Neuronal stem cell (in vitro differentiated cells): ENCODE data around the gene UBASH3B.
"Not testable (repeated sequence)": the region's sequence is repeated elsewhere in the genome, so short reads cannot be mapped to it uniquely, and the experiment has no call there.

Experiments used
- DNase-seq: peaks from one replicate; pipeline ENCODE4 v3.0.0-alpha.2; 2013; ENCODE audit warnings: low spot score
- H2AFZ ChIP-seq: one replicate; pipeline ENCODE4 v1.6.1; 2013; ENCODE audit warnings: mild to moderate bottlenecking, low read length, inconsistent platforms
- H2AK5ac ChIP-seq: 2 replicates; pipeline ENCODE4 v1.6.1; 2013; ENCODE audit warnings: low read depth, mild to moderate bottlenecking, inconsistent platforms, low read length, moderate library complexity, mixed read lengths
- H2BK120ac ChIP-seq: 2 replicates; pipeline ENCODE4 v1.6.1; 2013; ENCODE audit warnings: low read depth, mild to moderate bottlenecking, inconsistent platforms, low read length, moderate library complexity, mixed read lengths
- H2BK12ac ChIP-seq: one replicate; pipeline ENCODE4 v1.6.1; 2013; ENCODE audit warnings: low read length, inconsistent platforms
- H2BK15ac ChIP-seq: 2 replicates; pipeline ENCODE4 v1.6.1; 2013; ENCODE audit warnings: mild to moderate bottlenecking, low read length, inconsistent platforms, mixed read lengths
- H2BK5ac ChIP-seq: one replicate; pipeline ENCODE4 v1.6.1; 2013; ENCODE audit warnings: inconsistent platforms, mild to moderate bottlenecking, low read length, moderate library complexity
- H3K14ac ChIP-seq: one replicate; pipeline ENCODE4 v1.6.1; 2013; ENCODE audit warnings: low read length, inconsistent platforms
- H3K18ac ChIP-seq: 2 replicates; pipeline ENCODE4 v1.6.1; 2013; ENCODE audit warnings: low read length, inconsistent platforms
- H3K23ac ChIP-seq: 2 replicates; pipeline ENCODE4 v1.6.1; 2013; ENCODE audit warnings: low read depth, mild to moderate bottlenecking, mixed read lengths, low read length, inconsistent platforms; ENCODE audit not compliant: poor library complexity
- H3K27ac ChIP-seq: replicated peaks from 3 replicates; pipeline ENCODE4 v1.5.1; 2013; ENCODE audit warnings: low read length, inconsistent platforms
- H3K27me3 ChIP-seq, 3 experiments: 2 replicates each; pipeline ENCODE4 v1.6.1; 2013; ENCODE audit warnings: low read length in 3 of 3, mild to moderate bottlenecking in 2 of 3, inconsistent platforms in 1 of 3, low read depth in 1 of 3, mixed read lengths in 1 of 3, moderate library complexity in 1 of 3; ENCODE audit not compliant: control insufficient read depth in 3 of 3, insufficient read depth in 3 of 3
- H3K36me3 ChIP-seq, 2 donors: replicated peaks in 1 of 2; 2 replicates each; pipeline ENCODE4 v1.6.1; 2013; ENCODE audit warnings: low read length in 2 of 2; ENCODE audit not compliant: control insufficient read depth in 2 of 2, insufficient read depth in 2 of 2
- H3K4ac ChIP-seq: 2 replicates; pipeline ENCODE4 v1.6.1; 2013; ENCODE audit warnings: inconsistent platforms, mild to moderate bottlenecking, low read length, moderate library complexity
- H3K4me1 ChIP-seq, 2 donors: 1 replicate in 1 of 2; 2 replicates in 1 of 2; pipeline ENCODE4 v1.6.1; 2013; ENCODE audit warnings: low read length in 2 of 2, low read depth in 1 of 2; ENCODE audit not compliant: control insufficient read depth in 2 of 2, insufficient read depth in 1 of 2
- H3K4me2 ChIP-seq: one replicate; pipeline ENCODE4 v1.6.1; 2013; ENCODE audit warnings: mild to moderate bottlenecking, low read length, inconsistent platforms; ENCODE audit not compliant: insufficient read depth, poor library complexity, severe bottlenecking
- H3K4me3 ChIP-seq, 2 donors: 2 replicates each; pipeline ENCODE4 v1.5.1; 2013; ENCODE audit warnings: low read length in 2 of 2, mild to moderate bottlenecking in 2 of 2, inconsistent platforms in 1 of 2, moderate library complexity in 1 of 2
- H3K79me1 ChIP-seq: one replicate; pipeline ENCODE4 v1.6.1; 2013; ENCODE audit warnings: low read depth, mild to moderate bottlenecking, inconsistent platforms, low read length, moderate library complexity
- H3K9ac ChIP-seq: one replicate; pipeline ENCODE4 v1.6.1; 2013; ENCODE audit warnings: mild to moderate bottlenecking, low read depth, low read length, inconsistent platforms; ENCODE audit not compliant: poor library complexity
- H3K9me3 ChIP-seq, 2 donors: replicated peaks in 1 of 2; 2 replicates each; pipeline versions ENCODE3 to v1.6.1; 2013; ENCODE audit warnings: low read length in 2 of 2, mild to moderate bottlenecking in 2 of 2, inconsistent platforms in 1 of 2, low read depth in 1 of 2, mixed read lengths in 1 of 2, moderate library complexity in 1 of 2; ENCODE audit not compliant: control insufficient read depth in 2 of 2, insufficient read depth in 1 of 2
- H4K8ac ChIP-seq: one replicate; pipeline ENCODE4 v1.6.1; 2013; ENCODE audit warnings: low read depth, mild to moderate bottlenecking, inconsistent platforms, low read length, moderate library complexity
- H4K91ac ChIP-seq: one replicate; pipeline ENCODE4 v1.6.1; 2013; ENCODE audit warnings: low read length, low read depth, mild to moderate bottlenecking, inconsistent platforms; ENCODE audit not compliant: poor library complexity
- WGBS, 2 donors: extraction: QIAGEN DNeasy Blood & Tissue Kit; methylation state at CpG; one replicate each; pipeline ENCODE4 v1.1.7; 2013; ENCODE audit warnings: missing lambda C conversion rate in 2 of 2, mixed read lengths in 1 of 2; ENCODE audit not compliant: insufficient read length in 2 of 2, insufficient replicate concordance in 1 of 2; ENCODE audit errors: extremely low coverage in 2 of 2; 5-methylcytosine and 5-hydroxymethylcytosine counted together

Gene UBASH3B

DNA sequence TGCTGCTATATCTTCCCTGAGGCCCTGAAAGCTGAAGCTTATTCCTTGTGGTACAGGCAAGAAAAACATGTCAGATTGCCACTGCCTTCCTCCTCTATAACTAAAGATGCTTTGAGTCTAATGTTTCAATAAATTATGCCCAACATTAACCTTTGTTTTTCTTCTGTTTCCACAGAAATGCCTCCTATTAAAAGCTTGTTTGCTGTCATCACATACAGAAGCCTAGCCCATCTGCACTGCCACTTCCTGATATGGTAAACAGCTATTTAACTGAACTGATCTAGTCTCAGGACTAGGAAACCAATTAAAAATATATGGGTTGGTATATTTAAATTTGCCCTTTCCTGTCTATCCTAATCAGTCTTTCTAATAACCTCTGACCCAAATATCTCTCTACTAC is 165.6 kb downstream of the UBASH3B start:
- Histone ChIP-seq H3K9ac (no peak overlapping the region), H3K9me3 (peaks cover 4 to 9% of the 10 kb centered on the region in 2 donors), H3K4me1 (no peaks in the 10 kb centered on the region), H3K4me2 (no peak overlapping the region), H2AK5ac (no peak overlapping the region), H3K14ac (no peak overlapping the region), H3K23ac (no peak overlapping the region), H2AFZ (no peak overlapping the region), H3K27me3 (no peaks in the 10 kb centered on the region), H2BK15ac (no peak overlapping the region), H4K8ac (no peak overlapping the region), H3K27ac (no peak overlapping the region), H3K36me3 (no peaks in the 10 kb centered on the region), H3K18ac (no peak overlapping the region), H2BK5ac (no peak overlapping the region), H2BK12ac (no peak overlapping the region), H2BK120ac (no peak overlapping the region), H4K91ac (no peak overlapping the region), H3K4ac (no peak overlapping the region), H3K79me1 (no peaks in the 10 kb centered on the region), H3K4me3 (no peak overlapping the region)
- DNase-seq: no peak

DNA sequence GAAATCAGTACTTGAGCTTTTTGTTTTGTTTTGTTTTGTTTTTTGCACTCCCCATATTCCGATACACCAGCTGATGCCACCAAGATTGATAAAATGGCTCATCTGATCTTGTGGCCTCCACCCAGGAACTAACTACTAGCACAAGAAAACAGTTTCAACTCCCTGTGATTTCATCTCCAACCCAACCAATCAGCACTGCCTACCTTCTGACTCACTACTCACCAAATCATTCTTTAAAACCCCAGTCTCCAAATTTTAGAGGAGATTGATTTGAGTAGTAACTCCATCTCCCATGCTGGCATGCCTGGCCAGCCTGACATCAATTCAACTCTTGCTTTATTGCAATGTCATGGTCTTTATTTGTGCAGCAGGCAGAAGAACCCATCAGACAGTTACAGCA is 166.7 kb downstream of the UBASH3B start:
- Histone ChIP-seq H3K79me1 (no peaks in the 10 kb centered on the region), H2BK12ac (no peak overlapping the region), H3K4me3 (no peak overlapping the region), H3K27ac (no peak overlapping the region), H3K23ac (no peak overlapping the region), H3K4ac (no peak overlapping the region), H4K91ac (no peak overlapping the region), H3K9me3 (peaks cover 4 to 9% of the 10 kb centered on the region in 2 donors), H2BK120ac (no peak overlapping the region), H2AK5ac (no peak overlapping the region), H3K18ac (no peak overlapping the region), H3K36me3 (no peaks in the 10 kb centered on the region), H3K4me1 (no peaks in the 10 kb centered on the region), H4K8ac (no peak overlapping the region), H2BK5ac (no peak overlapping the region), H3K9ac (no peak overlapping the region), H3K27me3 (no peaks in the 10 kb centered on the region), H2BK15ac (no peak overlapping the region), H3K4me2 (no peak overlapping the region), H2AFZ (no peak overlapping the region), H3K14ac (no peak overlapping the region)
- DNase-seq: no peak
- no CpG with 5 or more reads among the region's 1 CpG for WGBS, 2 donors

DNA sequence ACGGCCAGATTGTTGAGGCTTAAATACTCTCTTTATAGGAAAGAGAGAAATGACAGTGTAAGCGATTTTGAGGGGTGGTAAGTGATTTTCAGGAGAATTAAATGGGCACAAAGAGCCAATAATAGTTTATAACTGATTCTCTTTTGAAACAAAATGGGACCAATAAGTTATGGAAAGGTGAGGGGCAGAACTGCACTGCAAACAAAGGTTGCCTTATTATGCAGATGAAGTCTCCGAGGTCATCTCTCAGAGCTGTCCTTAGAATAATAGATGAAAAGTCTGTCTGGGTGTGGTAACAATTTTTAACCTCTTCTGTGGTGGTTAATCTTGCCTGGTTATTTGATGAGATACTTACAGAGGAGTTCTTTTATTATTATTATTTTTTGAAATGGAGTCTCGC is 168.0 kb downstream of the UBASH3B start:
- H2BK15ac ChIP-seq: no peak overlapping the region
- H3K27me3 ChIP-seq: no peaks in the 10 kb centered on the region
- H3K79me1 ChIP-seq: no peaks in the 10 kb centered on the region
- WGBS, 2 donors: no CpG with 5 or more reads among the region's 4 CpGs
- H4K8ac ChIP-seq: no peak overlapping the region
- peaks cover 4 to 9% of the 10 kb centered on the region in 2 donors for H3K9me3 ChIP-seq
- H3K36me3 ChIP-seq: no peaks in the 10 kb centered on the region
- DNase-seq: no peak
- H3K9ac ChIP-seq: no peak overlapping the region
- H3K14ac ChIP-seq: no peak overlapping the region
- no peak overlapping the region for H4K91ac ChIP-seq
- no peak overlapping the region for H2AK5ac ChIP-seq
- H3K4ac ChIP-seq: no peak overlapping the region
- no peak overlapping the region for H2BK5ac ChIP-seq
- H3K4me3 ChIP-seq: no peak overlapping the region
- no peak overlapping the region for H3K27ac ChIP-seq
- H3K4me2 ChIP-seq: no peak overlapping the region
- no peaks in the 10 kb centered on the region for H3K4me1 ChIP-seq
- no peak overlapping the region for H3K23ac ChIP-seq
- H2BK120ac ChIP-seq: no peak overlapping the region
- no peak overlapping the region for H2BK12ac ChIP-seq
- no peak overlapping the region for H3K18ac ChIP-seq
- no peak overlapping the region for H2AFZ ChIP-seq

DNA sequence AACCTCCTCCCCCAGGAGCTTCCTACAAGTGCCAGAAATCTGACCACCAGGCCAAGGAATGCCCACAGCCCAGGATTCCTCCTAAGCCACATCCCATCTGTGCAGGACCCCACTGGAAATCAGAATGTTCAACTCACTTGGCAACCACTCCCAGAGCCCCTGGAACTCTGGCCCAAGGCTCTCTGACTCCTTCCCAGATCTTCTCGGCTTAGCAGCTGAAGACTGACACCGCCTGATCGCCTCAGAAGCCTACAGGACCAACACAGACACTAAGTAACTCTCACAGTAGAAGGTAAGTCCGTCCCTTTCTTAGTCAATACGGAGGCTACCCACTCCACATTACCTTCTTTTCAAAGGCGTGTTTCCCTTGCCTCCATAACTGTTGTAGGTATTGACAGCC is 173.8 kb downstream of the UBASH3B start:
- not testable (repeated sequence) for H3K14ac ChIP-seq, H3K27ac ChIP-seq, DNase-seq, H2BK12ac ChIP-seq, H3K36me3 ChIP-seq, H2BK120ac ChIP-seq, H4K91ac ChIP-seq, H3K9me3 ChIP-seq, H3K18ac ChIP-seq, H3K4ac ChIP-seq, H2BK5ac ChIP-seq, H3K4me1 ChIP-seq, H2AK5ac ChIP-seq, H2AFZ ChIP-seq, H4K8ac ChIP-seq, H3K4me3 ChIP-seq, H3K23ac ChIP-seq, H3K79me1 ChIP-seq, H3K9ac ChIP-seq, H3K27me3 ChIP-seq, H2BK15ac ChIP-seq, H3K4me2 ChIP-seq
- no CpG with 5 or more reads among the region's 6 CpGs for WGBS, 2 donors
